ENCODE results near the gene CEP85L.

GRCh38 chr6:118596774-118597320 lies 54.5 kb downstream of the CEP85L start:
- TF ChIP-seq CTCF (IDR thresholded peaks at IDR 0.05) (no peak), POLR2A (IDR thresholded peaks at IDR 0.05) (no peak)
